Measurements from ENCODE around the gene CASP10.
"Not testable (repeated sequence)": the region's sequence is repeated elsewhere in the genome, so short reads cannot be mapped to it uniquely, and the experiment has no call there.

Gene CASP10

GRCh38 chr2:201237486-201238123 is 54.7 kb downstream of the CASP10 start:
- no peaks in the 10 kb centered on the region for H3K27me3 Mint-ChIP-seq
- intact Hi-C loops (cut with micrococcal nuclease) = loop anchor here (5.0 to 10.0 kb wide), 2 partner anchors 40 to 937 kb away; no protein-coding TSS in a partner anchor
- H3K4me1 Mint-ChIP-seq (ENCODE audit: low read depth) = peaks cover 64% of the 10 kb centered on the region
- no peaks in the 10 kb centered on the region for H3K36me3 Mint-ChIP-seq (ENCODE audit: low read depth)
- no peaks in the 10 kb centered on the region for H3K9me3 Mint-ChIP-seq
- peak overlapping the region; percentile 84 for H3K27ac Mint-ChIP-seq
- H3K4me3 Mint-ChIP-seq = peak overlapping the region; percentile 35

GRCh38 chr2:201239167-201239935 is 56.4 kb downstream of the CASP10 start:
- Mint-ChIP-seq H3K4me1 (ENCODE audit: low read depth) (peaks cover 55% of the 10 kb centered on the region), H3K4me3 (peak overlapping the region; percentile 67), H3K27ac (peak overlapping the region; percentile 98)
- H3K36me3 Mint-ChIP-seq (ENCODE audit: low read depth); H3K27me3 Mint-ChIP-seq; H3K9me3 Mint-ChIP-seq: not testable (repeated sequence)
- intact Hi-C loops (cut with micrococcal nuclease) = loop anchor here (1.0 to 10.0 kb wide), 3 partner anchors 19 to 935 kb away; no protein-coding TSS in a partner anchor

- Mint-ChIP-seq H3K36me3 (ENCODE audit: low read depth) (no peaks in the 10 kb centered on the region), H3K27ac (no peak overlapping the region), H3K27me3 (no peaks in the 10 kb centered on the region), H3K4me3 (no peak overlapping the region), H3K9me3 (no peaks in the 10 kb centered on the region), H3K4me1 (ENCODE audit: low read depth) (peaks cover 64% of the 10 kb centered on the region)
- intact Hi-C loops (cut with micrococcal nuclease) = no loop called here
Observed at GRCh38 chr2:201242571-201243277, 59.8 kb downstream of the CASP10 start.

- H3K4me1 Mint-ChIP-seq (ENCODE audit: low read depth) = peaks cover 58% of the 10 kb centered on the region
Observed at GRCh38 chr2:201244829-201245228, 61.9 kb downstream of the CASP10 start.

GRCh38 chr2:201246280-201246679 is 63.3 kb downstream of the CASP10 start:
- Mint-ChIP-seq H3K9me3 (no peaks in the 10 kb centered on the region), H3K4me1 (ENCODE audit: low read depth) (peaks cover 43% of the 10 kb centered on the region), H3K4me3 (no peak overlapping the region), H3K36me3 (ENCODE audit: low read depth) (no peaks in the 10 kb centered on the region), H3K27me3 (no peaks in the 10 kb centered on the region), H3K27ac (peak overlapping the region; percentile 84)
- intact Hi-C loops (cut with micrococcal nuclease) = no loop called here

More at GRCh38 chr2:201244829-201245228, 61.9 kb downstream of the CASP10 start:
- intact Hi-C loops (cut with micrococcal nuclease) = no loop called here
- no peak overlapping the region for H3K4me3 Mint-ChIP-seq
- H3K36me3 Mint-ChIP-seq (ENCODE audit: low read depth) = no peaks in the 10 kb centered on the region
- H3K9me3 Mint-ChIP-seq = no peaks in the 10 kb centered on the region
- peak overlapping the region; percentile 84 for H3K27ac Mint-ChIP-seq
- no peaks in the 10 kb centered on the region for H3K27me3 Mint-ChIP-seq

GRCh38 chr2:201248288-201248844 is 65.4 kb downstream of the CASP10 start:
- no peak overlapping the region for H3K4me3 Mint-ChIP-seq
- peaks cover 34% of the 10 kb centered on the region for H3K4me1 Mint-ChIP-seq (ENCODE audit: low read depth)
- peak overlapping the region; percentile 38 for H3K27ac Mint-ChIP-seq
- H3K27me3 Mint-ChIP-seq = no peaks in the 10 kb centered on the region
- intact Hi-C loops (cut with micrococcal nuclease) = no loop called here
- no peaks in the 10 kb centered on the region for H3K9me3 Mint-ChIP-seq
- no peaks in the 10 kb centered on the region for H3K36me3 Mint-ChIP-seq (ENCODE audit: low read depth)

- H3K27ac Mint-ChIP-seq = no peak overlapping the region
- no peak overlapping the region for H3K4me3 Mint-ChIP-seq
Observed at GRCh38 chr2:201249889-201250288, 66.9 kb downstream of the CASP10 start.

GRCh38 chr2:201250741-201251140 is 67.8 kb downstream of the CASP10 start:
- no peaks in the 10 kb centered on the region for H3K36me3 Mint-ChIP-seq (ENCODE audit: low read depth)
- no peaks in the 10 kb centered on the region for H3K27me3 Mint-ChIP-seq
- H3K27ac Mint-ChIP-seq = no peak overlapping the region
- H3K9me3 Mint-ChIP-seq = no peaks in the 10 kb centered on the region
- intact Hi-C loops (cut with micrococcal nuclease) = no loop called here
- H3K4me3 Mint-ChIP-seq = no peak overlapping the region
- H3K4me1 Mint-ChIP-seq (ENCODE audit: low read depth) = peaks cover 43% of the 10 kb centered on the region

More at GRCh38 chr2:201249889-201250288, 66.9 kb downstream of the CASP10 start:
- Mint-ChIP-seq H3K36me3 (ENCODE audit: low read depth) (no peaks in the 10 kb centered on the region), H3K27me3 (no peaks in the 10 kb centered on the region), H3K4me1 (ENCODE audit: low read depth) (peaks cover 46% of the 10 kb centered on the region), H3K9me3 (no peaks in the 10 kb centered on the region)
- intact Hi-C loops (cut with micrococcal nuclease) = no loop called here

GRCh38 chr2:201254081-201254730 is 71.3 kb downstream of the CASP10 start:
- intact Hi-C loops (cut with micrococcal nuclease) = no loop called here
- Mint-ChIP-seq H3K27ac (peak overlapping the region; percentile 75), H3K9me3 (no peaks in the 10 kb centered on the region), H3K36me3 (ENCODE audit: low read depth) (peaks cover 13% of the 10 kb centered on the region), H3K27me3 (no peaks in the 10 kb centered on the region), H3K4me1 (ENCODE audit: low read depth) (peaks cover 35% of the 10 kb centered on the region), H3K4me3 (no peak overlapping the region)

GRCh38 chr2:201255408-201256033 is 72.6 kb downstream of the CASP10 start:
- Mint-ChIP-seq H3K36me3 (ENCODE audit: low read depth) (peaks cover 13% of the 10 kb centered on the region), H3K4me1 (ENCODE audit: low read depth) (peaks cover 41% of the 10 kb centered on the region), H3K27ac (peak overlapping the region; percentile 75), H3K9me3 (no peaks in the 10 kb centered on the region), H3K27me3 (no peaks in the 10 kb centered on the region), H3K4me3 (no peak overlapping the region)
- intact Hi-C loops (cut with micrococcal nuclease) = loop anchor here (5.0 kb wide), 1 partner anchor 197 kb away; the partner anchor contains the start of genes STRADB and TRAK2

- Mint-ChIP-seq H3K27me3 (no peaks in the 10 kb centered on the region), H3K4me1 (ENCODE audit: low read depth) (peaks cover 46% of the 10 kb centered on the region), H3K36me3 (ENCODE audit: low read depth) (peaks cover 13% of the 10 kb centered on the region), H3K9me3 (no peaks in the 10 kb centered on the region), H3K27ac (no peak overlapping the region), H3K4me3 (no peak overlapping the region)
- intact Hi-C loops (cut with micrococcal nuclease) = loop anchor here (5.0 kb wide), 1 partner anchor 196 kb away; the partner anchor contains the start of genes STRADB and TRAK2
Observed at GRCh38 chr2:201256082-201256481, 73.1 kb downstream of the CASP10 start.

GRCh38 chr2:201257381-201257955 is 74.5 kb downstream of the CASP10 start:
- intact Hi-C loops (cut with micrococcal nuclease) = loop anchor here (5.0 kb wide), 1 partner anchor 195 kb away; the partner anchor contains the start of genes STRADB and TRAK2
- Mint-ChIP-seq H3K27ac (peak overlapping the region; percentile 96), H3K36me3 (ENCODE audit: low read depth) (peaks cover 13% of the 10 kb centered on the region), H3K4me1 (ENCODE audit: low read depth) (peaks cover 55% of the 10 kb centered on the region), H3K9me3 (no peaks in the 10 kb centered on the region), H3K27me3 (no peaks in the 10 kb centered on the region), H3K4me3 (peak overlapping the region; percentile 100)
